ENCODE data around the gene GLT8D1. TPM values are rescaled to one million over a fixed set of nuclear protein-coding genes. Genes with fewer than 3 reads are reported as not detected.

GLT8D1 gene
- total RNA-seq, 1 experiment from 2014 or later = 42.1 TPM

- no peak overlapping the region for H3K27ac ChIP-seq (ENCODE audit: low read depth, low read length)
- no peaks in the 10 kb centered on the region for H3K4me1 ChIP-seq (ENCODE audit: control insufficient read depth in 1 of 2, insufficient read depth in 2 of 2, low read length in 2 of 2)
- H2AFZ ChIP-seq (ENCODE audit: low read depth, low read length, poor library complexity, severe bottlenecking) = no peak overlapping the region
- no peak overlapping the region for H3K4me3 ChIP-seq (replicated peaks in 1 of 2; ENCODE audit: low read depth in 1 of 2, low read length in 2 of 2)
- peaks cover 0 to 3% of the 10 kb centered on the region in 2 experiments; a peak in 1 of 4 replicates for H3K36me3 ChIP-seq (ENCODE audit: control insufficient read depth in 1 of 2, insufficient read depth in 2 of 2, low read length in 2 of 2)
- intact Hi-C loops (cut with micrococcal nuclease) = no loop called here
- H4K20me1 ChIP-seq (ENCODE audit: insufficient read depth) = no peaks in the 10 kb centered on the region
- TF ChIP-seq ELF1 (IDR thresholded peaks at IDR 0.05; ENCODE audit: borderline replicate concordance, low read depth) (no peak), EGR1 (IDR thresholded peaks at IDR 0.05; ENCODE audit: low read depth) (no peak), EZH2 (IDR thresholded peaks at IDR 0.05) (no peak), POLR2A (IDR thresholded peaks at IDR 0.05; ENCODE audit: borderline replicate concordance, extremely low read depth, insufficient read depth, insufficient read length) (no peak), RAD21 (IDR thresholded peaks at IDR 0.05; ENCODE audit: low read depth) (no peak), POLR2AphosphoS5 (IDR thresholded peaks at IDR 0.05; ENCODE audit: low read depth, low read length) (no peak), CTCF (IDR thresholded peaks at IDR 0.05 in 2 of 3, conservative IDR thresholded peaks at IDR 0.05 in 1 of 3; ENCODE audit: borderline replicate concordance in 1 of 3, insufficient read depth in 1 of 3, low read depth in 2 of 3, low read length in 2 of 3) (no peak), TCF7L2 (IDR thresholded peaks at IDR 0.05; ENCODE audit: borderline replicate concordance, extremely low read depth, insufficient read depth, insufficient read length) (no peak), SIN3A (IDR thresholded peaks at IDR 0.05; ENCODE audit: low read depth) (no peak), CBX3 (IDR thresholded peaks at IDR 0.05; ENCODE audit: low read depth) (no peak), SRF (IDR thresholded peaks at IDR 0.05; ENCODE audit: low read depth) (no peak), FOSL1 (IDR thresholded peaks at IDR 0.05; ENCODE audit: low read depth) (no peak), MAX (IDR thresholded peaks at IDR 0.05) (no peak), ZFX (IDR thresholded peaks at IDR 0.05) (no peak), YY1 (IDR thresholded peaks at IDR 0.05; ENCODE audit: extremely low read depth, insufficient replicate concordance, low read depth, low read length) (no peak), SP1 (IDR thresholded peaks at IDR 0.05; ENCODE audit: low read depth) (no peak)
- POLR2A ChIA-PET = no interaction called here
- BruUV-seq (replicated peaks) = no TSS peak
- H3K9ac ChIP-seq (ENCODE audit: low read length) = no peak overlapping the region
- RAD21 ChIA-PET (ENCODE audit: low non-redundant PET in 1 of 2, low total read pairs in 2 of 2, uncharacterized antibody in 2 of 2, unreplicated experiment in 2 of 2) = no interaction called here
- no peak for ATAC-seq
- H3K9me3 ChIP-seq (ENCODE audit: control insufficient read depth in 1 of 2, insufficient read depth in 1 of 2, low read depth in 1 of 2, low read length in 2 of 2) = no peaks in the 10 kb centered on the region
- H3K4me2 ChIP-seq (ENCODE audit: low read length) = no peak overlapping the region
- no peaks in the 10 kb centered on the region for H3K79me2 ChIP-seq (ENCODE audit: insufficient read depth, low read length)
- no peaks in the 10 kb centered on the region for H3K27me3 ChIP-seq (ENCODE audit: insufficient read depth, low read length)
- no peaks in the 10 kb centered on the region for H3K9me2 ChIP-seq (ENCODE audit: insufficient read depth)
- DNase-seq (ENCODE audit: low read depth, low spot score) = no peak
- CTCF ChIA-PET = no interaction called here
Observed at GRCh38 chr3:52715714-52716305, 10.2 kb upstream of the GLT8D1 start.
